GM19455 (cell line): ENCODE data around the gene ATP8B3.

Experiments used
- ATAC-seq: cut with Tn5 transposase; IDR thresholded peaks from one replicate; pipeline ENCODE4 v1.9.1; 2021; ENCODE audit not compliant: unreplicated experiment

ATP8B3 gene

GRCh38 chr19:1811942-1812425 lies at the start of gene ATP8B3:
Gene ATP8B3, minus strand, starts transcription at chr19:1812276. Its CDS starts 540 bp downstream, at chr19:1811736.
- peak; percentile 21 for ATAC-seq

- no peak for ATAC-seq
Observed at GRCh38 chr19:1861599-1862031, 49.5 kb upstream of the ATP8B3 start.

GRCh38 chr19:1860821-1861598 lies 48.9 kb upstream of the ATP8B3 start:
- no peak for ATAC-seq

- ATAC-seq = no peak
Observed at GRCh38 chr19:1860042-1860775, 48.1 kb upstream of the ATP8B3 start.

GRCh38 chr19:1859331-1859781 lies 47.3 kb upstream of the ATP8B3 start:
- ATAC-seq = no peak

GRCh38 chr19:1858412-1859081 lies 46.5 kb upstream of the ATP8B3 start:
- no peak for ATAC-seq

- ATAC-seq = no peak
Observed at GRCh38 chr19:1857648-1858326, 45.7 kb upstream of the ATP8B3 start.

GRCh38 chr19:1856698-1857603 lies 44.9 kb upstream of the ATP8B3 start:
- no peak for ATAC-seq

GRCh38 chr19:1856345-1856697 lies 44.2 kb upstream of the ATP8B3 start:
- no peak for ATAC-seq

- ATAC-seq = no peak
Observed at GRCh38 chr19:1855828-1856255, 43.8 kb upstream of the ATP8B3 start.

- no peak for ATAC-seq
Observed at GRCh38 chr19:1855040-1855827, 43.2 kb upstream of the ATP8B3 start.

- ATAC-seq = no peak
Observed at GRCh38 chr19:1854542-1855039, 42.5 kb upstream of the ATP8B3 start.

- ATAC-seq = no peak
Observed at GRCh38 chr19:1854039-1854541, 42.0 kb upstream of the ATP8B3 start.

GRCh38 chr19:1853295-1854038 lies 41.4 kb upstream of the ATP8B3 start:
- no peak for ATAC-seq

GRCh38 chr19:1852581-1853128 lies 40.6 kb upstream of the ATP8B3 start:
- ATAC-seq = no peak

- ATAC-seq = no peak
Observed at GRCh38 chr19:1851654-1852580, 39.8 kb upstream of the ATP8B3 start.
